ENCODE data around the gene ZNF774. TPM values are rescaled to one million over a fixed set of nuclear protein-coding genes. Genes with fewer than 3 reads are reported as not detected.
"Not testable (repeated sequence)": the region's sequence is repeated elsewhere in the genome, so short reads cannot be mapped to it uniquely, and the experiment has no call there.

The ZNF774 gene
- polyA plus RNA-seq = 6.0 TPM
- long read RNA-seq, donor 1 = 0 reads
- long read RNA-seq, donor 2, partial matches to known transcripts = 0 of 4 reads
- long read RNA-seq, donor 2, other reads (novel, unspliced or antisense) = 0 of 4 reads
- long read RNA-seq, donor 3 = 0 reads
- long read RNA-seq, donor 4 = 0 reads
- long read RNA-seq, donor 5, partial matches to known transcripts = 0 of 3 reads
- long read RNA-seq, donor 5, other reads (novel, unspliced or antisense) = 0 of 3 reads
- long read RNA-seq, donor 6 = 0 reads
- long read RNA-seq, donor 7, partial matches to known transcripts = 0 of 1 reads
- long read RNA-seq, donor 7, other reads (novel, unspliced or antisense) = 0 of 1 reads
- long read RNA-seq, donor 8, partial matches to known transcripts = 0 of 1 reads
- long read RNA-seq, donor 8, other reads (novel, unspliced or antisense) = 0 of 1 reads
- long read RNA-seq, donor 9 = 0 reads
- long read RNA-seq, donor 10 = 0 reads
- long read RNA-seq, donor 11 = 0 reads

DNA sequence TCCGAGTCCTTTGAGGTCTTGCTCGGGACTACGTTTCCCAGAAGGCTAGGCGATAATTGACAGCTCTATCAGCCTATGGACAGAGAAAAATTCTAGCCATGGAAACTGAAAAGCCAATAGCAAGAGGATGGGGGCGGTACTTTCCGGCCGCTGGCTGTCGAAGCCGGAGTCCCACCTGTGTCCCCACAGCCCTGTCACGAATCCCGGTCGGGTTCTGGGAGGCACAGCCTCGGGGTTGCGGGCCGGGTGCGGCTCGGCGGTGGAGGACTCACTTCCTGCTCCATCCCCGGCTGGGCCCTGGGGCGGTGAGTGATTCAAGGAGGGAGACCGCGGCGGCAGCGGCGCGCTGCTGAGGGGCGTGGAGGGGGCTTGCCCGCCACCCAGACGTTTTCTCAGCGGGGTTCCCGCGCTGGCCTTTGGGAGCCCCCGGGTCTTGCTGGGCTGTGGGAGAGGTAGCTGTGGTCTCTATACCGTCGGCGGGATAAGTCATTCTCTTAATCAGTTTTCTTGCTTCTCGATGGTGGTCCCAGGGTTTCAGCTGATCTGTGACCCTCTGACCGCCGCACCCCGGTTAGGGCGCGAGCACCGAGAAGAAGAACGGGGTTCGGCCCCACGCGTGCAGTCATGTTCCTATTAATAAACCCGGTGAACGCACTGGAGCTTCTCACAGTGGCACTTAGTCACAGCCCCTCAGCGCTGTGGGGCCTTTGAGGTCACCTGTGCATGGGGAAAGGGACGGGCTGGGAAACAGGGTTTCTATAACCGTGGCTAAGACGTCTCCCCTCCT, at the start of gene ZNF774:
Gene ZNF774, plus strand, starts transcription at position 178 of the 787 bp plus-strand sequence. CDS start 2,377 bp downstream, outside the sequence.
- no CpG with 5 or more reads among the region's 53 CpGs for WGBS (ENCODE audit: insufficient coverage, low lambda C conversion rate)
- H3K4me1 ChIP-seq (ENCODE audit: control insufficient read depth, insufficient read depth, low read length) = peaks cover 5% of the 10 kb centered on the region

DNA sequence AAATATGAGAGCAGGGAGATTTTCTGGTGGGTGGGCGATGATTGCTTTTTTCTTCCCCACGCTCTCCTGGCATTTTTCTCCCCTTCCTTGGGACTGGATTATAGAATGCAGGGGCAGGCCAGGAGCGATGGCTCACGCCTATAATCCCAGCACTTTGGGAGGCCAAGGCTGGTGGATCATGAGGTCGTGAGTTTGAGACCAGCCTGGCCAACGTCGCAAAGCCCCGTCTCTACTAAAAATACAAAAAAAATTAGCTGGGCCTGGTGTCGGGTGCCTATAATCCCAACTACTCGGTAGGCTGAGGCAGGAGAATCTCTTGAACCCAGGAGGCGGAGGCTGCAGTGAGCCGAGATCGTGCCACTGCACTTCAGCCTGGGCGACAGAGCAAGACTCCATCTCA, 46.7 kb upstream of the ZNF774 start:
- not testable (repeated sequence) for H3K4me1 ChIP-seq (ENCODE audit: control insufficient read depth, insufficient read depth, low read length); H3K36me3 ChIP-seq (ENCODE audit: control insufficient read depth, insufficient read depth, low read length); H3K9me3 ChIP-seq (ENCODE audit: control insufficient read depth, low read depth, low read length); H3K27me3 ChIP-seq (ENCODE audit: control insufficient read depth, insufficient read depth, low read length); H3K4me3 ChIP-seq (ENCODE audit: low read length); DNase-seq; H3K27ac ChIP-seq (ENCODE audit: low read length)
- no CpG with 5 or more reads among the region's 14 CpGs for WGBS (ENCODE audit: insufficient coverage, low lambda C conversion rate)

More for the DNA sequence above, at the start of gene ZNF774:
- peak within 1 kb of the TSS; percentile 62 for H3K27ac ChIP-seq (ENCODE audit: low read length)
- peak; percentile 93 to 96 for DNase-seq
- H3K27me3 ChIP-seq (ENCODE audit: control insufficient read depth, insufficient read depth, low read length) = no peaks in the 10 kb centered on the region
- H3K36me3 ChIP-seq (ENCODE audit: control insufficient read depth, insufficient read depth, low read length) = no peaks in the 10 kb centered on the region
- H3K4me3 ChIP-seq (ENCODE audit: low read length) = peak within 1 kb of the TSS; percentile 96
- no peaks in the 10 kb centered on the region for H3K9me3 ChIP-seq (ENCODE audit: control insufficient read depth, low read depth, low read length)

DNA sequence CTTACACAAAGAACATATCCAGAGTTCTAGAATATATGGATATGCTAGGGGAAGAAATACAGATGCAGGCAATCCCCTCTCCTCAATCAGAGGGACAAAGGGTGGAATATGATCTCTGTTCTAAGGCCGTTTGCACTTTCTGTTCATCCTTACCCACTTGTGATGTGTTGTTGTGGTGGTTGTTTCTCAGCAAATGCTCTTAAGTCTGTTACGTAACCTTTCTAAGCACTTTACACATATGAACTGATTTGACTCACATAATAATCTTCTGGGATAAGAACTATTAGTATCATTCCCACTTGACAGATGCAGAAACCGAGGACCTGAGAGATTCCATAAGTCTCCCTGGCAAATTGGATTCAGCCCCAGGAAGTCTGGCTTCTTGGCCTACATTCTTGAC, 46.2 kb upstream of the ZNF774 start:
- Histone ChIP-seq H3K36me3 (ENCODE audit: control insufficient read depth, insufficient read depth, low read length) (no peaks in the 10 kb centered on the region), H3K4me1 (ENCODE audit: control insufficient read depth, insufficient read depth, low read length) (peaks cover 7% of the 10 kb centered on the region), H3K27me3 (ENCODE audit: control insufficient read depth, insufficient read depth, low read length) (no peaks in the 10 kb centered on the region), H3K4me3 (ENCODE audit: low read length) (no peak overlapping the region), H3K9me3 (ENCODE audit: control insufficient read depth, low read depth, low read length) (no peaks in the 10 kb centered on the region), H3K27ac (ENCODE audit: low read length) (no peak overlapping the region)
- 100% methylated on average over 1 of the region's 3 CpGs for WGBS (ENCODE audit: insufficient coverage, low lambda C conversion rate)
- peak in 1 of 2 donors; percentile 13 for DNase-seq

DNA sequence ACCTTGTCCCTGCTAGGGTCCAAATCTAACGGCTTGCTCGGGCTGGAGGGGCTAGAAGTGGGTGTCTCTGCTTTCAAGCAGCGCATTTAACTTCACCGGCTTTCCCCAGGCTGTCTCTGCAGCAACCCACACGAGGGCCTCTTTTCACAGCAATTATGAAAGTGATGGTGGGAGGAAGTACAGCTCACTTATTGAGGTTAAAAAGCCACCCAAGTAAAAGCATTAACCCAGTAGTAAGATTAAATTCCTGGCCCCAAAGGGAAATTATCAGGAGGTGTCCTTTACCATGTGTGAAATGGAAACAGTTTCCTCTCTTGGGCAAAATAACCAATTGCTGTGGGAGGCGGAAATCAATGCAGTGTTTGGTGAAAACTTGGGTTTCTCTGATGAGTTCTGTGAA, 45.5 kb upstream of the ZNF774 start:
- H3K27me3 ChIP-seq (ENCODE audit: control insufficient read depth, insufficient read depth, low read length) = no peaks in the 10 kb centered on the region
- no peak overlapping the region for H3K4me3 ChIP-seq (ENCODE audit: low read length)
- DNase-seq = no peak
- no peaks in the 10 kb centered on the region for H3K9me3 ChIP-seq (ENCODE audit: control insufficient read depth, low read depth, low read length)
- peaks cover 7% of the 10 kb centered on the region for H3K4me1 ChIP-seq (ENCODE audit: control insufficient read depth, insufficient read depth, low read length)
- no CpG with 5 or more reads among the region's 6 CpGs for WGBS (ENCODE audit: insufficient coverage, low lambda C conversion rate)
- H3K27ac ChIP-seq (ENCODE audit: low read length) = no peak overlapping the region
- no peaks in the 10 kb centered on the region for H3K36me3 ChIP-seq (ENCODE audit: control insufficient read depth, insufficient read depth, low read length)

DNA sequence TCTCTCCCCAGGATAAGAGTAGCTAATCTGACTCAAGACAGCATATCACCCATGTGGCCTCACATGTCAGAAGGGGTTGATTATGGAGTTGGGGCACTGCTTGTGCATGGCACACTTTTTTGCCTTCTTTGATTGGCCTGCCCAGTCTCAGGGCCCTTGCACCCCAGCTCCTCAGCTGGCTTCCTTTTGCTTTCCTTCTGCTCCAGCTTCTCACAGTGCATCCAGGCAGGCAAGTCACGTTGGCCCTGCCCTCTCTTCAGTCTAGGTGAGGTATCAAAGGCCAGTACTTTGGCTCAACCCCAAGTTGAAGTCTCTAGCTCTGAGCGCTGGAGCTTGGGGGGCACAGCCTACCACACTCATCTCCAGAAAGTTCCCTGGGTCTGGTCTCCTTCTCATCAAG, 44.4 kb upstream of the ZNF774 start:
- Histone ChIP-seq H3K9me3 (ENCODE audit: control insufficient read depth, low read depth, low read length) (no peaks in the 10 kb centered on the region), H3K27me3 (ENCODE audit: control insufficient read depth, insufficient read depth, low read length) (no peaks in the 10 kb centered on the region), H3K36me3 (ENCODE audit: control insufficient read depth, insufficient read depth, low read length) (no peaks in the 10 kb centered on the region), H3K4me3 (ENCODE audit: low read length) (no peak overlapping the region), H3K4me1 (ENCODE audit: control insufficient read depth, insufficient read depth, low read length) (peaks cover 7% of the 10 kb centered on the region), H3K27ac (ENCODE audit: low read length) (no peak overlapping the region)
- DNase-seq = no peak
- no CpG with 5 or more reads among the region's 2 CpGs for WGBS (ENCODE audit: insufficient coverage, low lambda C conversion rate)

DNA sequence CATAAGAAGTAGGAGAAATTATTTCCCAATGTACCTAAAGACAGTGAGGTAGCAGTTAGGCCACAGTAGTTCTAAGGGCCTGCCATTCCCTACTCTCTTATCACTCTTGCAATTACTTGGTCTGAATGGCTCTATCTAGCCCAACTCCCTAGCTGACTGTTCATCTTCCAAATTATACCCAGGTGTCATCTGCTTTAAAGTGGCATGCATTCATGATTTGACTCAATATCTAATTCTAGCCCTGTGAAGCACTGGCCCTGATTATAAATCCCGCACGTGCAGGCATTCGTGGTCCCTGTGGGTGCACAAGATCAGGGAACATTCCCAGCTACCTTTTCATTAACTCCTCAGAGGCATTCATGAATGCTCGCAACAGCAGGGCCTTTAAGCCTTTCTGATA, 43.1 kb upstream of the ZNF774 start:
- WGBS (ENCODE audit: insufficient coverage, low lambda C conversion rate) = no CpG with 5 or more reads among the region's 4 CpGs
- Histone ChIP-seq H3K27me3 (ENCODE audit: control insufficient read depth, insufficient read depth, low read length) (no peaks in the 10 kb centered on the region), H3K4me1 (ENCODE audit: control insufficient read depth, insufficient read depth, low read length) (peaks cover 7% of the 10 kb centered on the region), H3K4me3 (ENCODE audit: low read length) (no peak overlapping the region), H3K36me3 (ENCODE audit: control insufficient read depth, insufficient read depth, low read length) (no peaks in the 10 kb centered on the region), H3K9me3 (ENCODE audit: control insufficient read depth, low read depth, low read length) (no peaks in the 10 kb centered on the region), H3K27ac (ENCODE audit: low read length) (no peak overlapping the region)
- no peak for DNase-seq

DNA sequence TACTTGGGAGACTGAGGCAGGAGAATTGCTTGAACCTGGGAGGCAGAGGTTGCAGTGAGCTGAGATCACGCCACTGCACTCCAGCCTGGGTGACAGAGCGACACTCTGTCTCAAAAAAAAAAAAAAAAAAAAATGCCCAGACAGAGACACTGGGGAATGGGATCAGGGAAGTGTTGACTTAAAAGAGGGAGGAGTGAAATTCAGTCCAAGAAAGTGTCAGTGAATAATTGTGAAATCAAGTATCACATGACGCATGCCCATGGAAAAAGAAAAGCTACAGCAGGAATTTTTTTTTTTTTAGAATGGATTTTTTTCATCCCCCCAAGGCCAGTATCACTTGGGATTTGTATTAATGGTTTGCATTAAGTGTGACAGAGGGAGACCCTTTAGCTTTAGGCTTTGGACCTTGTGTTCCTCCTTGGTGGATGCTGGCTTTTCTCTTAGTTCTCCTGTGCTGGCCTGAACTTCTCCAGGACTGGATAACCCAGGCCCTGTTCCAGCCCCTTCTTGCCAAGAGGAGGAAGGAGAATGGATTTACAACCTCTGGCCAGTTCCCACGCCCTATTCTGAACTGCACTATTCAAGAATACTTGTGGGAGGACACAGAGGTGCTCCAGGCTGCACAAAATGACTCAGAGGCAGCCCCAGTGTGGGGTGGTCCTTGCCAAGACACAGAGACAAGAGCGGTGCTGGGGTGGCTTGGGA, 36.7 kb upstream of the ZNF774 start:
- Histone ChIP-seq H3K4me1 (ENCODE audit: control insufficient read depth, insufficient read depth, low read length) (peaks cover 14% of the 10 kb centered on the region), H3K27me3 (ENCODE audit: control insufficient read depth, insufficient read depth, low read length) (no peaks in the 10 kb centered on the region), H3K36me3 (ENCODE audit: control insufficient read depth, insufficient read depth, low read length) (no peaks in the 10 kb centered on the region), H3K27ac (ENCODE audit: low read length) (peak overlapping the region; percentile 89), H3K9me3 (ENCODE audit: control insufficient read depth, low read depth, low read length) (peaks cover 2% of the 10 kb centered on the region), H3K4me3 (ENCODE audit: low read length) (no peak overlapping the region)
- peak; percentile 58 to 79 for DNase-seq
- WGBS (ENCODE audit: insufficient coverage, low lambda C conversion rate) = no CpG with 5 or more reads among the region's 5 CpGs

DNA sequence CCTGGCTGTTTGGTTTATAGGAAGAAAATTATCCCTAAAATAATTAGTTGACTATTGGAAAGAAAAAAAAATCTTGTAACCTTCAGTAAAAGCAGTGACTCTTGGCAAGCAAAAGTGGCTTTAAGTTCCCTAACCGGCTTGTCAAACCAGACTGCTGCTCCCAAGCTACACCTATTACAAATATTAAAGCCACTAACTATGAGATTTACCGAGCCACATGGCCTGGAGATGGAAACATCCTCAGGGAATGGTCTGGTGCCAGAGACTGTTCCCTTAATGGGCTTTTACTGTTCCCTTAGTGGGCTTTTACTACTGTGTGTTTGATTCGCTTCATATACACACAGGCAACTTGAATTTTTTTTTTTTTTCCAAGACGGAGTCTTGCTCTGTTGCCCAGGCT, 35.9 kb upstream of the ZNF774 start:
- WGBS (ENCODE audit: insufficient coverage, low lambda C conversion rate) = 80% methylated on average over 1 of the region's 4 CpGs
- Histone ChIP-seq H3K27ac (ENCODE audit: low read length) (peak overlapping the region; percentile 89), H3K36me3 (ENCODE audit: control insufficient read depth, insufficient read depth, low read length) (no peaks in the 10 kb centered on the region), H3K4me1 (ENCODE audit: control insufficient read depth, insufficient read depth, low read length) (peaks cover 16% of the 10 kb centered on the region), H3K4me3 (ENCODE audit: low read length) (no peak overlapping the region), H3K9me3 (ENCODE audit: control insufficient read depth, low read depth, low read length) (peaks cover 2% of the 10 kb centered on the region), H3K27me3 (ENCODE audit: control insufficient read depth, insufficient read depth, low read length) (no peaks in the 10 kb centered on the region)
- DNase-seq = no peak

DNA sequence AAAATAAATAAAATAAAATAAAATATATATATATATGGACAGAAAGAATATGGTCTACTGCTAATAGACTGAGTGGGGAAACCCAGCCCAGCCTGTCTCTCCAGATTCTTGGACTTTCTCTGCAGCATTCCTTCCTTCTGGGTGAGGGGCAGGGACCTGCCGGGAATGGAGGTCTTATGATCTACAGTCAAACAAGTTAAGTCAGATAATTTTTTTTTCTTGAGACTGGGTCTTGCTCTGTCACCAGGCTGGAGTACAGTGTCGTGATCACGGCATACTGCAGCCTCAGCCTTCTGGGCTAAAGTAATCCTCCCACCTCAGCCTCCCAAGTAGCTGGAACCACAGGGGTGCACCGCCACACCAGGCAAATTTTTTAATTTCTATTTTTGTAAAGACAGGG, 33.5 kb upstream of the ZNF774 start:
- Histone ChIP-seq H3K4me3 (ENCODE audit: low read length) (no peak overlapping the region), H3K36me3 (ENCODE audit: control insufficient read depth, insufficient read depth, low read length) (no peaks in the 10 kb centered on the region), H3K27ac (ENCODE audit: low read length) (no peak overlapping the region), H3K27me3 (ENCODE audit: control insufficient read depth, insufficient read depth, low read length) (no peaks in the 10 kb centered on the region), H3K4me1 (ENCODE audit: control insufficient read depth, insufficient read depth, low read length) (peaks cover 16% of the 10 kb centered on the region), H3K9me3 (ENCODE audit: control insufficient read depth, low read depth, low read length) (peaks cover 2% of the 10 kb centered on the region)
- no CpG with 5 or more reads among the region's 4 CpGs for WGBS (ENCODE audit: insufficient coverage, low lambda C conversion rate)
- DNase-seq = no peak
